ENCODE data around the gene MRPL21.
A peak's percentile ranks its signal among the peaks of the same experiment; 100 is the strongest.
"Not testable (repeated sequence)": the region's sequence is repeated elsewhere in the genome, so short reads cannot be mapped to it uniquely, and the experiment has no call there.

Gene MRPL21

DNA sequence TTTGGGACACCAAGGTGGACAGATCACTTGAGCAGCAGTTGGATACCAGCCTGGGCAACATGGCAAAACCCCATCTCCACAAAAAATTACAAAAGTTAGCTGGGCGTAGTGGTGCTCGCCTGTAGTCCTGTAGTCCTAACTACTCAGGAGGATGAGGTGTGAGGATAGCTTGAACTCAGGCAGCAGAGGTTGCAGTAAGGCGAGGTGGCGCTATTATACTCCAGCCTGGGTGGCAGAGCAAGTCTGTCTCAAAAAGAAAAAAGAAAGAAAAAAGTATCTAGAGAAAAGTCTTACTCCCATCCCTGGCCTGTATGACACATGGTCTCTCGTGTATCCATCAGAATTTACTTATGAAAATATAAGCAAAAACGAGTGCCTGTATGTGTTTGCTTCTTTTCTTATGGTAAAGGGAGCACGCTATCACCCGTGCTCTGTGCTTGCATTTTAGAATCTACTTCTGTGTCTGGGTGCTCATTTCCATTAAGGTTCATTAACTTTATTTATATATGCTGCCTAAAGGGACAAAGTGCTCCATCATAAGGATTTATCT lies 46.5 kb downstream of the MRPL21 start:
- H3K4me3 ChIP-seq (replicated peaks; ENCODE audit: low read depth, low read length) = no peak overlapping the region
- no peak for TF ChIP-seq CTCF (IDR thresholded peaks at IDR 0.05; ENCODE audit: low read length, missing control alignments)
- DNase-seq (ENCODE audit: low read depth) = no peak

DNA sequence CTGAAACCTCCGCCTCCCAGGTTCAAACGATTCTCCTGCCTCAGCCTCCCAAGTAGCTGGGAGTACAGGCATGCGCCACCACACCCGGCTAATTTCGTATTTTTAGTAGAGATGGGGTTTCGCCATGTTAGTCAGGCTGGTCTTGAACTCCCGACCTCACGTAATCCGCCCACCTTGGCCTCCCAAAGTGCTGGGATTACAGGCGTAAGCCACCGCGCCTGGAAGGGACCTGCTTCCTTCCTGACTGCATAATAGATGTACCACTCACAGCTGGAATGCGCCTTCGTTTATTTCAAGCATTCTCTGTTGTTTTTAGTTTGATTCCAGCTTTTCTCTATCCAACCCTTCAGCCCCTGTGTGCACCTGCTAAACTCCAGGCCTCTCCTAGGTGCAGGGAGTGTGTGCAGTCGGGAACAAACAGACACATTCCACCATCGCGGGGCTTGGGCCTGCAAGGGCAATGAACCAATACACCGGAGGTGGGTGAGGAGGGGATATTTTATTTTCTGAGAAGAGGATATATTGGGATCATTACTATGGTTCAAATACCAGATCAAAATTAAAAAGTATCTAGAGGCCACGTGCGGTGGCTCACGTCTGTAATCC lies 47.1 kb downstream of the MRPL21 start:
- DNase-seq (ENCODE audit: low read depth); H3K4me3 ChIP-seq (replicated peaks; ENCODE audit: low read depth, low read length): not testable (repeated sequence)

DNA sequence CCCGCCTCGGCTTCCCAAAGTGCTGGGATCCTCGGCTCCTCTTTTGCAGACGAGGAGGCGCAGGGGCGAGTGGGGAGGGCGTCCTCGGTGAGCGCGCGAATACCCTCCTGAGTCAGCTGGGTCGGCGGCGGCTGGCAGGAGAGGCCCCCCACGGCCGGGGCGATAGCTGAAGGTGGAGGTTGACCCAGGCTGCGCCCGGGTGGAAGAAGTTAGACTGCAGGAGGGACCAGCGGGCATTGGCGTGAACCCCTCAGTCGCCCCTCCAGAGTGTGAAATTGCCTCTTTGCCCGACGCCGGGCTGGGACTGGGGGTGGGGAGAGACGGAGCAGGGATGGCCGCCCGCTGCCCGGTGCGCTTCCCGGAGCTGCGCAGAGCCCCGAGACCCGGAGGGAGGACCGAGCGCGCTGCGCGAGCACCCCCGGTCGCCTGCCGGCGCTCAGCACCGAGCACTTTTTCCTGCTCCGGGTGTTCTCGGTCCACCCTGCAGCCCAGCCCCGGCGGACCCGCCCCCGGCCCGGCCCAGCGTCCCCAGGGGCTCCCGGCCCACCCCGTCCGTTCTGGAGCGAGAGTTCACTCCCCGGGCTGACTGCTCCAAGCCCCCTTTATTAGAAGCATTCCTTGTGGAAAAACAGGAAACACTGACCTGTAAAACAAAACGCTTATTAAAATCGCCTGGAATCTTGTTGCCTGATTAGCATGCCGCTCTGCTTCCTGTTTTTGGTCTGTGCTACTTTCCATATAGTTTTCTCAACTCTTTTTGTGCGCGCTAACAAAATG lies 48.2 kb downstream of the MRPL21 start:
- H3K4me3 ChIP-seq (replicated peaks; ENCODE audit: low read depth, low read length) = peak overlapping the region; percentile 53
- peak; percentile 63 for DNase-seq (ENCODE audit: low read depth)
- TF ChIP-seq CTCF (IDR thresholded peaks at IDR 0.05; ENCODE audit: low read length, missing control alignments) = peak; percentile 9

- H3K4me3 ChIP-seq (replicated peaks; ENCODE audit: low read depth, low read length) = peak overlapping the region; percentile 53
- no peak for DNase-seq (ENCODE audit: low read depth)
- no peak for TF ChIP-seq CTCF (IDR thresholded peaks at IDR 0.05; ENCODE audit: low read length, missing control alignments)
Measured at GRCh38 chr11:68854273-68854958, 49.2 kb downstream of the MRPL21 start.

DNA sequence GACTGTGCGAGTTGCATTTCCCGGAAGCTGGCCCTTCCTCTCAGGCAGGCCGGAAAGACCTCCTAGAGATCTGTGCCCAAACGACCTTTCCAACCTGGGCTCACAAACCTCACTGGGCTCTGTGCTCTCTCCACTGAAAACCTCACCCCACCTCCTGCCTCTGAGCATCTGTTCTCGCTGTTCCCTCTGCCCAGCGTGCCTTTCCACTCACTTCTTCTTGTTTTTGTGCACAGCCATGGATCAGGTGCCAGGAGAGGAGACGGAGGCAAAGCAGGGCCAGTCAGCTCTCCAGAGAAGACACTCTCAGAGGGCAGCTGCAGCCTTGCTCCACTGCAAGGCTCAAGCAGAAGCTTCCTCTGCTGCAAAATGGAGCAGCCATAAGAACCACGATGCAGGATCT lies 51.0 kb downstream of the MRPL21 start:
- TF ChIP-seq CTCF (IDR thresholded peaks at IDR 0.05; ENCODE audit: low read length, missing control alignments) = no peak
- no peak overlapping the region for H3K4me3 ChIP-seq (replicated peaks; ENCODE audit: low read depth, low read length)
- DNase-seq (ENCODE audit: low read depth) = no peak

DNA sequence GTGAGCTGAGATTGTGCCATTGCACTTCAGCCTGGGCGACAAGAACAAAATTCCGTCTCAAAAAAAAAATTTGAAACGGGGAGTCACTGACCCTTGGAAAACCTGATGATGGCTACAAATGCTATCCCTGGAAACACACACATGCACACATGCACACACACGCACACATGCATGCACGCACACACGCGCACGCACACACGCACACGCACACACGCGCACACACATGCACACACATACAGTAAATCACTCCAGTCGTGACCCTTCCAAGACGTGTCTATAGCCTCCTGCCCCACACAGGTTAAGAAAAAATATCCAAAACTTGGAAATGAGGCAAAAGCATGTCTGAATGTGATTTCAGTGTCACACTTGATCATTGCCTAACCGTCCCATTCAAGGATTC lies 55.2 kb downstream of the MRPL21 start:
- no peak overlapping the region for H3K4me3 ChIP-seq (replicated peaks; ENCODE audit: low read depth, low read length)
- DNase-seq (ENCODE audit: low read depth) = no peak
- TF ChIP-seq CTCF (IDR thresholded peaks at IDR 0.05; ENCODE audit: low read length, missing control alignments) = no peak

DNA sequence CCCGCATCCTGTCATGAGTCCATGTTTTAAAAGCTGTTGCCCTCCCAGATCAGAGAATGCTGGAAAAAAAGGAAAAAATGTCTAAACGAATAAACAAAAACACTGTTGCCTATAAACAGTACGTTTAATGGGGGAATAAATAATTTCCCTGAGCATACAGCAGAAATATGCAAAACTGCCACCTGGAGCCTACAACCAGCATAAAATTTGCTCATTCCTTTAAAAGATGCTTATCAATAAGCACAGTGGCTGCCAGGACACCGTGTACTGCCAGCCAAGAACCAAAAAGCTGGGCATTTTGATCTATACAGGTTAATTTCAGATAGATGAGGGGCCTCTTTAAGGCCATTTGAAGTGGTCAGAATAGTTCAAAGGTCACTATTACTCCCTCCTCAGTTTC lies 56.2 kb downstream of the MRPL21 start:
- DNase-seq (ENCODE audit: low read depth) = no peak
- TF ChIP-seq CTCF (IDR thresholded peaks at IDR 0.05; ENCODE audit: low read length, missing control alignments) = no peak
- H3K4me3 ChIP-seq (replicated peaks; ENCODE audit: low read depth, low read length) = no peak overlapping the region

Data from fibroblast of pulmonary artery (primary cell).